Type B pancreatic cell (in vitro differentiated cells): ENCODE data around the gene COL6A3. TPM values are rescaled to one million over a fixed set of nuclear protein-coding genes. Genes with fewer than 3 reads are reported as not detected.

ENCODE experiments used
- DNase-seq: peaks from one replicate; pipeline ENCODE4 v3.0.0; 2021; ENCODE audit warnings: mixed read lengths; ENCODE audit not compliant: unreplicated experiment; ENCODE audit errors: extremely low spot score
- H3K27ac Mint-ChIP-seq: 2 replicates; pipeline ENCODE4 v1.8.0; 2021; ENCODE audit warnings: mild to moderate bottlenecking, mixed read lengths
- H3K27me3 Mint-ChIP-seq: 2 replicates; pipeline ENCODE4 v1.8.0; 2021; ENCODE audit warnings: mixed read lengths
- H3K36me3 Mint-ChIP-seq: 2 replicates; pipeline ENCODE4 v1.8.0; 2021; ENCODE audit warnings: mixed read lengths
- H3K4me1 Mint-ChIP-seq: one replicate; pipeline ENCODE4 v1.8.0; 2021; ENCODE audit warnings: mixed read lengths; ENCODE audit not compliant: unreplicated experiment
- H3K4me3 Mint-ChIP-seq: 2 replicates; pipeline ENCODE4 v1.8.0; 2021; ENCODE audit warnings: mild to moderate bottlenecking, mixed read lengths
- H3K9me3 Mint-ChIP-seq: 2 replicates; pipeline ENCODE4 v1.8.0; 2021; ENCODE audit warnings: mixed read lengths
- total RNA-seq: library from RNA; stranded (reverse); gene quantifications from 2 replicates; pipeline ENCODE4 v1.2.1, GENCODE V29; 2021; ENCODE audit warnings: low replicate concordance
- TF ChIP-seq, protein P1 (sequence below): fragments of 200-600 bp; sonication (generic); conservative IDR thresholded peaks from 2 replicates; pipeline ENCODE4 v1.5.0; 2021; ENCODE audit warnings: antibody characterized with exemption, mild to moderate bottlenecking

Gene COL6A3
- total RNA-seq, 1 donor from 2014 or later, result 157 TPM

DNA sequence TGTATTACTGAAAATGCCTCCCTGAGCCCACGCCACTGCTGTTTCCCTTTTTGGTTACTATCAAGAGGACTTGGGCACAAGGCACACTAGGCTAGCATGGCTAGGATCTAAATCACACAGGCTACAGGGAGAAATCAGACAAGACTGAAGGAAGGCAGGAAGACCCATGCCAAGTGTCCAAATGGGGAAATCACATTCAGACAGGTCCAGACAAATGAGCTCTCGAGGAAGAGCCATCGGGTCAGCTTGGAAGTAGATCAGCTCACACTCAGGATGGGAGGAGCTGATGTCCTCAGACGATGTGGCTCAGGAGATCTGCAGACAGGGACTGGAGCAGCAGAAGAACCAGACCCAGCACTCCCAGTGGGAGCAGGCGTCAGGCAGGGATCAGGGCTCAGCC, 113.2 kb downstream of the COL6A3 start:
- H3K4me1 Mint-ChIP-seq, result peaks cover 29% of the 10 kb centered on the region
- H3K27me3 Mint-ChIP-seq, result peaks cover 4% of the 10 kb centered on the region
- H3K9me3 Mint-ChIP-seq, result peaks cover 16% of the 10 kb centered on the region
- H3K4me3 Mint-ChIP-seq, result no peak overlapping the region
- no peak overlapping the region for H3K27ac Mint-ChIP-seq
- TF ChIP-seq, protein P1, sequence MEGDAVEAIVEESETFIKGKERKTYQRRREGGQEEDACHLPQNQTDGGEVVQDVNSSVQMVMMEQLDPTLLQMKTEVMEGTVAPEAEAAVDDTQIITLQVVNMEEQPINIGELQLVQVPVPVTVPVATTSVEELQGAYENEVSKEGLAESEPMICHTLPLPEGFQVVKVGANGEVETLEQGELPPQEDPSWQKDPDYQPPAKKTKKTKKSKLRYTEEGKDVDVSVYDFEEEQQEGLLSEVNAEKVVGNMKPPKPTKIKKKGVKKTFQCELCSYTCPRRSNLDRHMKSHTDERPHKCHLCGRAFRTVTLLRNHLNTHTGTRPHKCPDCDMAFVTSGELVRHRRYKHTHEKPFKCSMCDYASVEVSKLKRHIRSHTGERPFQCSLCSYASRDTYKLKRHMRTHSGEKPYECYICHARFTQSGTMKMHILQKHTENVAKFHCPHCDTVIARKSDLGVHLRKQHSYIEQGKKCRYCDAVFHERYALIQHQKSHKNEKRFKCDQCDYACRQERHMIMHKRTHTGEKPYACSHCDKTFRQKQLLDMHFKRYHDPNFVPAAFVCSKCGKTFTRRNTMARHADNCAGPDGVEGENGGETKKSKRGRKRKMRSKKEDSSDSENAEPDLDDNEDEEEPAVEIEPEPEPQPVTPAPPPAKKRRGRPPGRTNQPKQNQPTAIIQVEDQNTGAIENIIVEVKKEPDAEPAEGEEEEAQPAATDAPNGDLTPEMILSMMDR, result no peak
- no peak for DNase-seq
- peaks cover 9% of the 10 kb centered on the region for H3K36me3 Mint-ChIP-seq

- Mint-ChIP-seq H3K36me3 (peaks cover 9% of the 10 kb centered on the region), H3K27ac (no peak overlapping the region), H3K4me1 (peaks cover 35% of the 10 kb centered on the region), H3K4me3 (no peak overlapping the region), H3K27me3 (peaks cover 4% of the 10 kb centered on the region), H3K9me3 (peaks cover 16% of the 10 kb centered on the region)
- no peak for DNase-seq
- TF ChIP-seq, protein P1, result no peak
These were observed 114.1 kb downstream of the COL6A3 start for GRCh38 chr2:237299906-237300305.

DNA sequence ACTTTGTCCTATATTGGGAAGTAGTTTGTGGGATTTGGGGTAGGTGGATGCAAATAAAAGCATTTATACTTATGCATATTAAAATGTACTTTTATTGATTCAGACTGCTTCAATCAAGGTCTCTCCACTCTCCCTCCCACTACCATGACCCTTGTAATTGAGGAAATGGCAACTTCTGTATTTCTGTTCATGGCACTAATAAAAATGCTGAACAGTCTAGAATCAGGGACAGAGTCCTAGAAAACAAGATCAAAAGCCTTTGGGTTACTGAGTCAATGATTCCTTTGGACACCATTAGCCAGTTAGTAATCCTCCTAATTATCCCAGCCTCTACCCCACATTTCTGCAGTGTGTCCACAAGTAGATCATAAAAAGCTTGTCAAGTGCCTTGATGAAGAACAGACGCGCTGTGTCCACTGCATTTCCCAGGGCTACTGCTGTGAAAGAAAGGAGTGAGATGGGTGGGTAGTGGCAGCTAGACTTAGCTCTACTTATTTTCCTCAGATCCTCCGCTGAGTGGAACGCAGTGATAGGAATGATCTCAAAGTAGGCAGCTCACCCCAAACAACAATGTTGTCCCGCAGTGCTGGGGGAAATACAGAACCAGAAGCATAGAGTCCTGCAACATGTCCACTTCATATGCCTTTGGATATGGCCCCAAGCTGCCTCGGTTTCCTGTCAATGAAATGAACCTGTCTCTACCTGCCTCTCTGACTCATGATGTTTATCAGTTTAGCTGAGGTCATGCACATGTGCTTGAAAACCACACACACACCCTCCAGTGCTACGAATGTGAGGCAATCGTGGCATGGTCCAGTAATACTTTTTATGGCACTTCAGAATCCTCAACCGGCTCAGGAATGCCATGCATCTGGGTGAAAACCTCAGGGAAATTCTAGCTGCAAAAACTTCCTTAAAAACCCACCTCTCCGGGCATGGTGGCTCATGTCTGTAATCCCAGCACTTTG, 115.5 kb downstream of the COL6A3 start:
- H3K4me1 Mint-ChIP-seq, result peaks cover 44% of the 10 kb centered on the region
- TF ChIP-seq, protein P1, result no peak
- peaks cover 9% of the 10 kb centered on the region for H3K9me3 Mint-ChIP-seq
- H3K27me3 Mint-ChIP-seq, result peaks cover 4% of the 10 kb centered on the region
- H3K36me3 Mint-ChIP-seq, result peaks cover 6% of the 10 kb centered on the region
- DNase-seq, result no peak
- H3K27ac Mint-ChIP-seq, result peak overlapping the region; percentile 67
- H3K4me3 Mint-ChIP-seq, result no peak overlapping the region

- TF ChIP-seq, protein P1, result no peak
- peaks cover 44% of the 10 kb centered on the region for H3K4me1 Mint-ChIP-seq
- peak overlapping the region; percentile 67 for H3K27ac Mint-ChIP-seq
- H3K9me3 Mint-ChIP-seq, result peaks cover 4% of the 10 kb centered on the region
- no peak overlapping the region for H3K4me3 Mint-ChIP-seq
- no peak for DNase-seq
- peaks cover 4% of the 10 kb centered on the region for H3K27me3 Mint-ChIP-seq
- H3K36me3 Mint-ChIP-seq, result peaks cover 2% of the 10 kb centered on the region
These were observed 116.4 kb downstream of the COL6A3 start for GRCh38 chr2:237297421-237298150.

DNA sequence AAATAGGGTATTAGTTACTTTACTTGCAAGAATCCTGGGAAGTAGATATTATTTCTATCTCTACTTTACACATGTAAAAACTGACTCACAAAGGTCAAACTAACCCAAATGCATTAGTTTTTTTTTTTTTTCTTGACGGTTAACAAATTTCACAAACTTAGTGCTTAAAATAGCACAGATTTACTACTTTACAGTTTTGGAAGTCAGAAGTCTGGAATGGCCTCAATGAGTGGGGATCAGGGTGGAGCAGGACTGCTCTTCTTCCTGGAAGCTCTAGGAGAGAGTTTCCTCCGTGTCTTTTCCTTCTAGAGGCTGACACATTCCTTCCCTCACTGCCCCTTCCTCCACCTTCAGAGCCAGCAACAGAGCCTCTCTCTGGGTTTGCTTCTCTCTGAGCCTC, 117.2 kb downstream of the COL6A3 start:
- Mint-ChIP-seq H3K4me1 (peaks cover 44% of the 10 kb centered on the region), H3K27me3 (peaks cover 4% of the 10 kb centered on the region)
- DNase-seq, result no peak

More for the DNA sequence above, 117.2 kb downstream of the COL6A3 start:
- TF ChIP-seq, protein P1, result no peak
- no peak overlapping the region for H3K27ac Mint-ChIP-seq
- H3K9me3 Mint-ChIP-seq, result no peaks in the 10 kb centered on the region
- H3K36me3 Mint-ChIP-seq, result no peaks in the 10 kb centered on the region
- H3K4me3 Mint-ChIP-seq, result no peak overlapping the region
